HG02759 (cell line): Measurements from ENCODE around the gene ZBTB44.
"Not testable (repeated sequence)": the region's sequence is repeated elsewhere in the genome, so short reads cannot be mapped to it uniquely, and the experiment has no call there.

Experiments used
- ATAC-seq: cut with Tn5 transposase; IDR thresholded peaks from one replicate; pipeline ENCODE4 v1.9.1; 2021; ENCODE audit warnings: mild to moderate bottlenecking, moderate library complexity; ENCODE audit not compliant: unreplicated experiment

Gene ZBTB44

GRCh38 chr11:130314750-130315285 is at the start of gene ZBTB44:
TSS of gene ZBTB44 (minus strand) at chr11:130314917. CDS start at chr11:130261873, 53,044 bp downstream.
- ATAC-seq = peak; percentile 63

GRCh38 chr11:130359419-130359818 is 44.7 kb upstream of the ZBTB44 start:
- ATAC-seq = no peak

- no peak for ATAC-seq
Measured at GRCh38 chr11:130358398-130358797, 43.7 kb upstream of the ZBTB44 start.

- no peak for ATAC-seq
Measured at GRCh38 chr11:130347261-130347660, 32.5 kb upstream of the ZBTB44 start.

- ATAC-seq = no peak
Measured at GRCh38 chr11:130344841-130345240, 30.1 kb upstream of the ZBTB44 start.

GRCh38 chr11:130340671-130341319 is 26.1 kb upstream of the ZBTB44 start:
- ATAC-seq = no peak

- no peak for ATAC-seq
Measured at GRCh38 chr11:130338667-130339066, 23.9 kb upstream of the ZBTB44 start.

- no peak for ATAC-seq
Measured at GRCh38 chr11:130337281-130338089, 22.8 kb upstream of the ZBTB44 start.

GRCh38 chr11:130331397-130331796 is 16.7 kb upstream of the ZBTB44 start:
- not testable (repeated sequence) for ATAC-seq

- ATAC-seq = no peak
Measured at GRCh38 chr11:130330101-130330684, 15.5 kb upstream of the ZBTB44 start.

- ATAC-seq = no peak
Measured at GRCh38 chr11:130328420-130328819, 13.7 kb upstream of the ZBTB44 start.

- no peak for ATAC-seq
Measured at GRCh38 chr11:130327716-130328115, 13.0 kb upstream of the ZBTB44 start.

- no peak for ATAC-seq
Measured at GRCh38 chr11:130325691-130326090, 11.0 kb upstream of the ZBTB44 start.

GRCh38 chr11:130323452-130324450 is 9.0 kb upstream of the ZBTB44 start:
- ATAC-seq = no peak

- ATAC-seq = no peak
Measured at GRCh38 chr11:130322126-130322525, 7.4 kb upstream of the ZBTB44 start.

GRCh38 chr11:130318031-130318673 is 3.4 kb upstream of the ZBTB44 start:
- no peak for ATAC-seq

- ATAC-seq = peak; percentile 30
Measured at GRCh38 chr11:130315354-130315970, 745 bp upstream of the ZBTB44 start.

GRCh38 chr11:130314184-130314749 is 450 bp downstream of the ZBTB44 start:
- ATAC-seq = peak; percentile 61
